ENCODE data around the gene DNAH17. TPM values are rescaled to one million over a fixed set of nuclear protein-coding genes. Genes with fewer than 3 reads are reported as not detected.
A peak's percentile ranks its signal among the peaks of the same experiment; 100 is the strongest.

The DNAH17 gene
- total RNA-seq, 1 donor from 2014 or later = 0.51 TPM

GRCh38 chr17:78408476-78409050 lies 168.6 kb downstream of the DNAH17 start:
- no peak for DNase-seq

- no peak for DNase-seq
Measured at GRCh38 chr17:78407387-78408000, 169.7 kb downstream of the DNAH17 start.

- DNase-seq = no peak
Measured at GRCh38 chr17:78406920-78407319, 170.3 kb downstream of the DNAH17 start.

GRCh38 chr17:78406396-78406795 lies 170.8 kb downstream of the DNAH17 start:
- no peak for DNase-seq

- no peak for DNase-seq
Measured at GRCh38 chr17:78403822-78404221, 173.4 kb downstream of the DNAH17 start.

- no peak for DNase-seq
Measured at GRCh38 chr17:78401891-78402290, 175.3 kb downstream of the DNAH17 start.

DNA sequence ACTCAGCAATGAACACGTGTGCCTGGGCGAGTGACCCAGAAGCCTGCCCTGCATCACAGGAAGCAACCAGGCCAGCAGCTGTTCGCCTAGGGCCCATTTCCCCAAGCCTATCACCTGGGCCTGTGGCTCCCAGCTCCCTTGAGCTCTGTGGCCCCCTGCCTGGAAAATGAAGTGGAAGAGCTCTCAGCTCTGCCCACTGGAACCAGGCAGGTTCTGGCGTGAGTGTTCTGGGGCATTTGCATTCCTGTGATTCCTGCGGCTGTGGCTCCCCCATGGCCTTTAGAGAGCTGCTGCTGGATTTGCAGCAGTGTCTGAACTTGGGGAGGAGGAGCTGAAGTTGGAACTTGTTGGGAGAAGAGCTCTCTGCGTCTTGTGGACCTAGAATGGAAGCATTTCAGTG lies 175.9 kb downstream of the DNAH17 start:
- no peak for DNase-seq

- no peak for DNase-seq
Measured at GRCh38 chr17:78400581-78401240, 176.5 kb downstream of the DNAH17 start.

GRCh38 chr17:78399693-78400144 lies 177.5 kb downstream of the DNAH17 start:
- DNase-seq = no peak

GRCh38 chr17:78399028-78399692 lies 178.0 kb downstream of the DNAH17 start:
- no peak for DNase-seq

DNA sequence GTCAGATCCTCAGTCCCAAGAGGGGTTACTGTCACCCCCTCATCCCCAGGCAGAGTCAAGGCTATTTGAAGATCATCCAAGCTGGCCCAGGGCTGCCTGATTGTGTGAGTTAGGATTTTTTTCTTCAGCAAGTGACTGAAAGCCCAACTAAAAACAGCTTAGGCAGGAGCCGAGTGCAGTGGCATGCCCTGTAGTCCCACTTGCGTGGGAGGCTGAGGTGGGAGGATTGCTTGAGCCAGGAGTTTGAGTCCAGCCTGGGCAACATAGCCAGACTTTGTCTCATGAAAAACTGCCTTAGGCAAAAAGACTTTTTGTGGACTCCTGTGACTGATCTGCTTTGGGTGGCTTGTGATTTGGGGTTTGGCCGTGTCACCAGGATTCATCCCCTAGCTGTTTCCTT lies 178.8 kb downstream of the DNAH17 start:
- DNase-seq = no peak

GRCh38 chr17:78397681-78398101 lies 179.5 kb downstream of the DNAH17 start:
- no peak for DNase-seq

GRCh38 chr17:78396441-78397337 lies 180.5 kb downstream of the DNAH17 start:
- no peak for DNase-seq

DNA sequence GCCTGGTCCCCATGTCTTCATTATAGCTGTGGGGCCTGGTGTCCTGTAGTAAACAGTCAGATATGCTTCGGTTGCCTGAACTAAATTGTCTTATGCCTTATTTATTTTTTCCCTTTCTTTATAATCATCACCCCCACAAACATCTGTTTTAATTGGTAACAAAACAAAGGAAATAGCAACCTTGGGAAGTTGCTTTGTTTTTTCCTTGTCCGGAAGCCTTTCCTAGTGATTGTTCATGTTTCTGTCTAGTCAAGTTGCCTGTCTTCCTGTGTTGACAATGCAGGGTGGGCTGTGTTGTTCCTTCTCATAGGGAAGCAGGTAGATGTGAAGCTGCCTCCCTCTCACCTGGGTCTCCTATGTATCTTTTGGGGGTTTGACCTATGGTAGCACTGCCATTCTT lies 182.0 kb downstream of the DNAH17 start:
- peak; percentile 76 for DNase-seq

GRCh38 chr17:78394209-78394608 lies 183.0 kb downstream of the DNAH17 start:
- DNase-seq = no peak

DNA sequence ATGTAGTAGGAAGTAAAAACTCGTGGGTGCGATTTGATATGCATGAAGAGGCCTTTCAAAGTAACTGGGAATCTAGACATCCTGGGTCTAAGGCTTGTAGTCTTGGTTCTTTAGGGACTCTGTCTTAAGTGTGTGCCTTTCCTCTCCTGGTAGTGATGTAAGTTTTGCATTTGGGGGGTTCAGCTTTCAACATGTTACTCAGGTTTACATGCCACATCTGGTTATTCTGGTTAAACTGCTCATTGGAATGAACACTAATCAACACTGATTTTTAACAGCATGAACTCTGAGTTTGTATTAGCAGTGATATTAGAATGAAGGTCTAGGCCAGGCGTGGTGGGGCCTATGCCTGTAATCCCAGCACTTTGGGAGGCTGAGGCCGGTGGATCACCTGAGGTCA lies 183.6 kb downstream of the DNAH17 start:
- no peak for DNase-seq

- no peak for DNase-seq
Measured at GRCh38 chr17:78392295-78392694, 184.9 kb downstream of the DNAH17 start.

DNA sequence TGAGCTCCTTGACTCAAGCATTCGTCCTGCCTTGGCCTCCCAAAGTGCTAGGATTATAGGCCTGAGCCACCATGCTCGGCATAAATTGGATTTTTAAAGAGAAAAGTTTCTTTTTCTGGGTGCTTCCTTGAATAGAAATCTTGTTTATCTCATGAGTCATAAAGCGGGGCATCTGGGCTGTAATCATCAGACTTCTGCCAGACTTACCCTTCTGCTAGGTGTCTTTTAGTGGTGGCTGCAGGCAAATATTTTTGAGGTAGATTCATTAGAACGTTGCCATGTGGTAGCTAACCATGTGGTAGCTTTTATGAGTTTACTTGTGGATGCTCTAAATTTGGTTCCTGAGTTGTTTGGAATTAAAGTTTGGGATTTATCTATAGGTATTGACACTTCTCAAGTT lies 185.4 kb downstream of the DNAH17 start:
- peak; percentile 73 for DNase-seq

DNA sequence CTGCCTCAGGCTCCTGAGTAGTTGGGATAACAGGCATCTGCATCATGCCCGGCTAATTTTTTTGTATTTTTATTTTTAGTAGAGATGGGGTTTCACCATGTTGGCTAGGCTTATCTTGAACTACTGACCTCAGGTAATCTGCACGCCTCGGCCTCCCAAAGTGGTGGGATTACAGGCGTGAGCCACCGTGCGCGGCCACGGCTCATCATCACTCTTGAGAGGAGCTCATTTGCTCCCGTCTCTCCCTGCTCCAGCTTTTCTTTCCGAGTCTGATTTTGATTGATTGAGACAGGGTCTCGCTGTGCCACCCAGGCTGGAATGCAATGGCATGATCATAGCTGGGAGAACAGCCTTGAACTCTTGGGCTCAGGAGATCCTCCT lies 186.2 kb downstream of the DNAH17 start:
- DNase-seq = no peak

- DNase-seq = peak; percentile 85
Measured at GRCh38 chr17:78390241-78391050, 186.8 kb downstream of the DNAH17 start.
